HG02885 (cell line): ENCODE data around the gene SLAMF1.
"Not testable (repeated sequence)": the region's sequence is repeated elsewhere in the genome, so short reads cannot be mapped to it uniquely, and the experiment has no call there.

ENCODE experiments used
- ATAC-seq: cut with Tn5 transposase; IDR thresholded peaks from one replicate; pipeline ENCODE4 v1.9.1; 2021; ENCODE audit warnings: mild to moderate bottlenecking; ENCODE audit not compliant: unreplicated experiment, poor library complexity

Gene SLAMF1

DNA sequence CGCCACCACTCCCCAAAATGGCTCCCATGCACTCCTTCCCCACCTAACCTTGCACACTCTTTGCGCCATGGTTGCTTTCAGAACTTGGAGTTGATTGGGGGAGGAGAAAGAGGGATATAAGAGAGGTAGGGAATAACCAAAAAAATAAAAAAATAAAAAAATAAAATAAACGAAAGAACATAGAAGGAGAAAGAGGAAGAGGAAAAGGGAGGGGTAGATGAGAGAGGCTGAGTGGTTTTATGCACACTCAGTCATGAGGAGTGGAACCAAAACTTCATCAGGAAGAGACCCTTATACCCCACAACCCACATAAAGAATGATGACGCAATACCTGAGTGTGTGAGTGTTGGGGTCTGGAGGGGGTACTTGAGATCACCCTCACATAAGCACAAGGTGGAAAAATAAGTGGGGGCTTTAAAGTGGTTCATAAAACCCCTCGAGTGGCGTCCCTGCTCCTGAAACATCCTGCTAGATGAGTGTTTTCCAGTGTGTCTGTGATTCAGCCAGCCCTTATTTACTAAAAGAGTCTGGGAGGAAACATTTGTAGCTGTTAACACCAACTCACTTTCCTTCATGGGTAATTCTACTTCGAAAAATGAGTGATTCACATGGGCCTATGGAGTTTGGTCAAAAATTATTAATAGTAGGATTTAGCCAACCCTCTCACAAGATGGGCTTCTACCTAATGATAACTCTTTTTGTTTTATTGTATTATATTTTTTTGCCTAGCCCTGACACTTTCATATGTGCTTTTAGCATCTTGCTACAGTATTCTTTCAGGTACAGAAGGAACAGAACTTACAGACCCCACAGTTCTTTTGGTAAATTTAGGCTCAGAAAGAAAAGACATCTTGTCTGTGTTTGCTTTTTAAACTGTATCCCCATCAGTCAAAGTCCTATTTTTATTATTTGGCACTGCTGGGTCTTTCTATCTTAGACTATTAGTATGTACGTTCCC, 5.2 kb downstream of the SLAMF1 start:
- ATAC-seq, result peak; percentile 36

DNA sequence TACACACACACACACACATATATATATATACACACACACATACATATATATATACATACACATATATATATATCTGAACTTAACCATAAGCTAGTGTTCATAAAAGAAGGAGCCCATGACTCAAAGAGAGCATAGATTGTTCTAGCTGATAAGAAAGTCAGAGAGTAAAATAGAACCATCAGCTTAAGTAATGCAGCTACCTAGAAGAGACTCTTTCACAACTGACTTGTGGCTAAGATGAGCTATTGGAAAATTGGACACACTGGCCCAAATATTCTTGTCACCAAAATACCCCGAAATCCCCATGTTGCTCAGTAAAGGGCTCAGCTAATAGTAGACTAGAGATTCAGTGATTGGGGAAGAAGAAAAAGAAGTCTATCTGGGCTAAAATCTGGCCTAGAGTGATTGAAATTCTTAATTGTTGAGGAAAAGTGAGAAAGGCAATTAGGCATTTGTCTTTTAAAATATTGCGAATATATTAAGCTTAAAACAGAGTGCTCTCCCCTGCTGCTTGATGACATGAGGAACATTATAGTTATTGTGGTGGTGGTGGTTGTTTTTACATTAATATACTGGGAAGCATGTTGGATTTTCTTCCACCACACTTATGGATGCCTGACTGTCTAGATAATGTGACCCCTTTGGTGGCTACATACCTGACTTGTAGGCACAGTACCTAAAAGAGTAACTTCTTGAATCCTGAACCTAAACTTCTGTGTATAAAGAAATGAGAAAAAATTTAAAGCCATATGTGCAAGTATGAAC, 6.3 kb downstream of the SLAMF1 start:
- no peak for ATAC-seq

DNA sequence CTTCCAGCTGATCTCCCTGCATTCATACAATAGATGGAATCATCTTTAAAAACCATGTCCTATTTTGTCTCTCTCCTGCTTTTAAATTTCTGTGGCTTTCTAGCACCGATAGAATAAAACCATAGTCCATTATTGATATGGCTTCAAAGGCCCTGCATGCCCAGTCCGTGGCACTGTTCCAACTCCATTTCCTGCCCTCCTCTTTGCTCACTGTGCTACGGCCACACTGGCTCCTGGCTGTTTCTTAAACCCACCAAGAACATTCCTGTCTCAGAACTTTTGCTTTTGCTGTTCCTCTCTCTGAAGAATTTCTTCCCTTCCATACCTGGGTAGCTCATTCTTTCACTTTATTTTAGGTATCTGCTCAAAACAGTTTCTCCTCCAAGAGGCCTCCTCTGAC, 7.2 kb downstream of the SLAMF1 start:
- ATAC-seq, result no peak

DNA sequence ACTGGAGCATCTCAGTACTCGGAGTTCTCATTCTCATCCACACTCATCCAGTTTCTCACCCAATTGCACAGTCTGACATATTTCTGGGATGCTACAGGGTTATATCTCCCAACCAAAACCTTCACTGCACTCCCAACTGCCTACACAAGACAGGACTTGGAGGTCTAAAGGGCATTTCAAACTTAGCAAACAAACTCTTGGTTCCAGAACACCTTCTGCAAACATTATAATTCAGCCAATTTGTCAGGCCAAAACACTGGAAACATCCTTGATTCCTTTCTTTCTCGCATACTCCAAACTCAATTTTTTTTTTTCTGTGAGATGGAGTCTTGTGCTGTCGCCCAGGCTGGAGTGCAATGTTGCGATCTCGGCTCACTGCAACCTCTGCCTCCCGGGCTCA, 7.9 kb downstream of the SLAMF1 start:
- ATAC-seq, result no peak

DNA sequence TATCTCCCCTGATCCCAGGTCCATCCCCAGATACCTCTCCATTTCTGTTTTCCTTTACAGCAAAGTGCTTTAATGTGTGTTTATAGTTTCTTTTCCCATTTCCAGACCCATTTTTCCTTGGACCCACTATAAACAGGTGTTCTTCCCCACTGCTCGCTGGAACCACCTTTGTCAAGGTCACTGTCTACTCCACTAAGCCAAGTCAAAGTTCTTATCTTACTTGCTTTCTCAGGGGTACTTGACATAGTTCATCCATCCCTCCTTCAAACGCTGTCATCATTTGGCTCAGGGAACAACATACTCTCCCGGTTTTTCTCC, 8.3 kb downstream of the SLAMF1 start:
- ATAC-seq, result no peak

DNA sequence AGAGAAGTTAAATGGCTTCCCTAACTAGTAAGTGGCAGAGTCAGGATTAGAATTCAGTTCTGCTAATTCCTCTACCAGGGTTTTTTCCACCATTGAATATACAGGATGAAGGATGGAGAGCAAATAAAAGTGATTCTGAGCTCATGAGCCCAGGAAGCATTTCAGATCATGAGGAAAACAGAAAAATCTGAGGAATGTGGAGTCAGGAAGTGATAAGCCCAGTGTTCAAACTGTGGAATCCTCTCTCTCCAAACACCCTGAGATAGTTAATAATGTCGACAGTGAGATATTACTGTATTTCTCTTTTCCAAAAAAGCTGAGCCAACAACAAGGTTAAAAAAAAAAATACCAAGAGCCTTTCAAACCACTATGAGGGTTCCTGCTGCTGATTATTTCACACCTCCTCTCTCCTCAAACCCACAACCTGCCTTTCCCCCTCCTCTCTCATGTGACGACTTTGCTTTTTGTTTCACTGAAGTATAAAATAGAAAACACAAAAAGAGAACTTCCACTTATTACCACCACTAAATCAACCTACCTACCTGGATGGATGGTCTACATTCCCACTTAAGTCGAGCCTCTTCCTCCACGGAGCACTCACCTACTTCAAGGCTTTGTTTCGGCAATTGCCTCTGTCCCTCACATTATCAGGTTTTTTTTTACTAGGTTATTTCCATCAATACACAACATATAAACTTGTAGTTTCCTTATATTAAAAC, 8.9 kb downstream of the SLAMF1 start:
- ATAC-seq, result peak; percentile 41

DNA sequence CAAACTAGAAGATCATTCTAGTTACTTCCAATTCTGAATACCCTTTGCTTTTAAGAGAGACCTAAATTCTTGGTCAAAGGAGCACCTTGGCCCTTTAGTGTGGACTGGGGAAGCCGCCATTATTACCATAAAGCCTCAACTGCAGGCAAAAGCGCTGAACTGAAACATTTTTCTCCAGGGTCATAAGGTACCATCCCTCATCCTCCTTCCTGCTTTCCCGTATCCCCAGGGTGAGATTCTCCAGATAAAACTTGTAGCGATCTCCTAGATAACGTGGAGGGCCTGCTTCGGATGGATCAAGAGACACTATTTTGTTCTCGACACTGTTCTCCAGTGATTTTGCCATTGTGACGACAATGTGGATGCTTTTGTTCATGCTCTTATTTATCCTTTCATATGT, 9.8 kb downstream of the SLAMF1 start:
- ATAC-seq, result no peak

DNA sequence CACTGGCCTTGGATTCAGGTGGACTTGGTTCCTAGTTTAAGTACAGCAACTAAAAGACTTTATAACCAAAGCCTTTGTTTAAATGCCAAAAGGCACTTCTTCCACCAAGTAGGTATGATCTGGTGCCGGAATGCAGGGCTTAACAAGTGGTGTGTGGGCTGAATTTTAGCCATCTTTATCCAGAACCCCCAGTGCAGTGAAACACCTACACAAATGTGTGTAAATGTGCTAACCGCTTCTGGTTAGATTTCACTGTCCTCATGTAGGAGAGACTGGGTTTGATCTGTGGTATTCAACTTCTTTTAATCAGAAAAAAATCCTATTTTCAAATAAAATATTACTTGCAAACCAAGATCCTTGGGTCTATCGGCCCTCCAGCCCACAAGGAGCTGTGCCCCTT, 10.3 kb downstream of the SLAMF1 start:
- ATAC-seq, result no peak

DNA sequence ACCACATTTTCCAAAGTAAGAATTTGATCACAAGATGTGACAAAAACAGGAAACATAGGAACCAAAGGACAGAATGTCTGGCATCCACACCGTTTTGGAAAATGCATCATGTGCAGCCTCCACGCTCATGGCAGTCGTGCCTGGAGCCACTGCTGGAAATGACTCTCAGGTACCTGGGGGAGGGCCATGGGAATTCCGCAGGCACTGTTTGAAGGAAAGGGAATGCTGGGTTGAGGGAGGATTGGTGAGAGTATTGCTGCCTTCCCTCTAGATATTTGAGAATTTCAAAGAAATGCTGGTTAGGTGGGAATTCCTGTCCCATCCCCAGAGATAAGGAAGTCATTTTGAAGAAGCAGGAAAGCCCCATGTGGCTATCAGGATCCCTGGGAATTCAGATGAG, 10.8 kb downstream of the SLAMF1 start:
- ATAC-seq, result no peak

DNA sequence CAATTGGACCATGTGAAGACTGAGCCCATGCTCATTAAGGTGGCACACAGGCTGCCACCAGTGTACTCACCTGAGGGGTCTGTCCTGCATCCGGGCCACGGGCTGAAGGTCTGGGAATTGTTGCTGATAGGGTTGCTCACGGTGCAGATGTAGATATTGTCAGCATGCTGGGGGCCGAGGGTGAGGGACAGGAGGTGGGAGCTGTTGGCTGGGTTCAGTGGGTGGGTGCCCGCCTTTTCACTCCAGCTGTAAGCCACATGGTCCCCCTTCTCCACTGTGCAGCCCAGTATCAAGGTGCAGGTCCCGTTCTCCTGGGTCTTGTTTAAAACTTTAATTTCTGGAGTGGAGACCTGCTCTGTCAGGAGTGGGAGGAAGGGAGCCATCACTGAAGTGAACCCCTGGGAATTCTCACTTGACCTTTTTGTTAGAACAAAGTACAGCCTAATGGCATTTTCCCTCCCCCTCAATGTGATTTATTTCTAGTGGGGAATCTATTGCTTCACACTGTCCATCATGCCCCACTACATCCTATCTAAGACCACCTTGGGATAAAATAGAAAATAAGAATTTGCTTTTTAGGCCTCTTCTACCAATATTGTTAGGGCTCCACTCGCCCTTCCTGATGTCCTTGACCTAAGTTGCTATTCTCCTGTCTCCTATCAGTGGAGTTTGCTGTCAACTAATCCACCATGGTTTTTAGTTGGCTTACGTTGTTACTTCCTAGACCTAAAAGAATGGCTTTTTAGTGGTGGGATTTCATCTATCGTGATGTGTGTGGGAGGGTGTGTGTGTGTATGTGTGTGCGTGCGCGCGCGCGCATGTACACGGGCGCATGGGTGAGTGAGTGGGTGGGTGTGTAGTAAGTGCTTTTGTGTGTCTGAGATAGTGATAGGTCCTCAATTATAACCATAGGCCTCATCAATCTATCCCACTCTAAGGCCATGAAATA, 12.0 kb downstream of the SLAMF1 start:
- ATAC-seq, result no peak

DNA sequence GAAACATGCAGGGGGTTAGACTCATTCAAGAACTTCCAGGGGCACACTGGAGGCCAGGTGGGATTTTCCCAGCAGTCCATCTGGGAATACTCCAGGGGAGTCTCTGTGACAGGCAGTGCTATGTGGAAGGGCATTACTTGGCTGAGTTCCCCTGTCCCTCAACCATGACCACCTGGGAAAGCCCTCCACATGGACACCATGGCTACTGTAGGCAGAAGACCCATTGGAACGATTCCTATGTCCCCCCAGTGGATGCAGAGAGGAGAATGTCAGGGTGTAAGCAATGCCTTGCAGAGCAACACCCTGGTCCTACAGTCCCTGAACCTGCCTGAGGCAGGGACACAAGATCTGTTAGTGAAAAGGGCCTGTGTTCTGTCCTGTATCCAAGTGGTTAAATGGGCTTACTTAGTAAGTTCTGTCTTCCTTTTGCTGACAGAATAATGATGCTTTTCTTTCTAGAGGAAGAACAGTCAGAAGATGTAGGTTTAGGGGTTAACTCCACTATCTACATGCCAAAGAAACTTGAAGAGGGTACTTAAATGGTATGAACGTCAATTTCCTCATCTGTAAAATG, 13.4 kb downstream of the SLAMF1 start:
- no peak for ATAC-seq

DNA sequence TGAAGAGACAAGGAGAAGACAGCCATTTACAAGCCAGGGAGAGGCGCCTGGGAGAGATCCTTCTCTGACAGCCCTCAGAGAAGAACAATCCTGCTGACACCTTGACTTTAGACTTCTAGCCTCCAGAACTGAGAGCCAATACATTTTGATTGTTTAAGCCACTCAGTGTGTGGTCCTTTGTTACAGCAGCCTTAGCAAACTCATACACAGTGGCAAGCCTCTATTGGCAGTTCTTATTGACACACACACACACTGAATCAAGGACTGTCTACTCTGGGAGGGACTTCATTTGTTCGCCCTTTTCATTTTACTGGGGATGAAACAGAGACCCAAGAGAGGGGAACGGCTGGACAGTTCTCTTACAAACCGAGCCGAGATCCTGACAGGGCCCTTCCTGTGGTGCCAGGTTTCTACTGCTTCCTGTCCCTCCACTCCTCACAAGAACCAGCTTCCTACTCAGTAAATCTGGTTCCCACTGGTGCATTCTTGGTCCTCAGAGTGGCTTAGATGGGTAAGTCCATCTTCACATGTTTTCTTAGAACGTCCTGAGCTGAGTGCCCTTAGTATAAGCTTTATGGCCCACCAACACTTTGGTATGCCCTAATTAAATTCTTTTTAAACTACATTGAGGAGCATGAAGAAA, 14.7 kb downstream of the SLAMF1 start:
- no peak for ATAC-seq

DNA sequence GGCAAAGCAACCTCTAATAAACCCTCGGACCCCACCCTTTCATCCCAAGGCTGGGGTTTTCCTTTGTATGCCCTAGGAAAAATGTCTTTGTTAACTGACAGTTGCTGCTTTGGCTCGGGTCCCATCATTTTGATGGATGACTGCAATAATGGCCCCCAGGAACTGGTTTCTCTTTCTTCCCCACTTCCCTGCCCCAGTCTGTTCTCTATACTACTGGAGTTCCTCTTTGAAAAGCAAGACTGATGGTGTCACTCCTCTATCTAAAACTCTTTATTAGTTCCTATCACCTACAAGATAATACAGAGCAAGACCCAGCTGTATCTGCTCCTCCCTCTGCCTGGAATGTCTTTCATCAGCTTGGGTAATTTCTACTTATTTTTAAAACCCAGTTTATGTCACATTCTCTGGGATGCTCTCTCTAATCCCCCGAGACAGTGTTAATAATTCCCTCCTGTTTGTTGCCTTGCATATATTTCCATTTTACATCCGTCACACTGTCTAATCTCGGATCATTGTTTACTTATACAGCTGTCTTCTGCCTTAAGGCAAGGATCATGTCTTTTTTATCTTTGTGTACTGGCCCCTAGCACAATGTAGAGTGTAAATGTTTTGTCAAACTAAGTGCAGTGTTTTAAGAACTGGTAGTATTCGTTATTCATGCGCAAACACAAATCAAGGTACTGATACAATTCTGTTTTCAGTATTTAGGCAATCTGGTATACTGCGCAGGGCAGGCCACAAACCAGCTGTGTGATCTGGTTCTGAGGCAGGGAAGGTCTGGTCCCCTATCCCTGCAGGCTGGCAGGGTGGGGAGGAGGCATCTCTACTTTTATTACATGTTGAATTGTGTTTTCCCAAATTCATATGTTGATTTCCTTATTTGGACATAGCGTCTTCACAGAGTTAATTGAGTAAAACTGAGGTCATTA, 16.1 kb downstream of the SLAMF1 start:
- ATAC-seq, result no peak

DNA sequence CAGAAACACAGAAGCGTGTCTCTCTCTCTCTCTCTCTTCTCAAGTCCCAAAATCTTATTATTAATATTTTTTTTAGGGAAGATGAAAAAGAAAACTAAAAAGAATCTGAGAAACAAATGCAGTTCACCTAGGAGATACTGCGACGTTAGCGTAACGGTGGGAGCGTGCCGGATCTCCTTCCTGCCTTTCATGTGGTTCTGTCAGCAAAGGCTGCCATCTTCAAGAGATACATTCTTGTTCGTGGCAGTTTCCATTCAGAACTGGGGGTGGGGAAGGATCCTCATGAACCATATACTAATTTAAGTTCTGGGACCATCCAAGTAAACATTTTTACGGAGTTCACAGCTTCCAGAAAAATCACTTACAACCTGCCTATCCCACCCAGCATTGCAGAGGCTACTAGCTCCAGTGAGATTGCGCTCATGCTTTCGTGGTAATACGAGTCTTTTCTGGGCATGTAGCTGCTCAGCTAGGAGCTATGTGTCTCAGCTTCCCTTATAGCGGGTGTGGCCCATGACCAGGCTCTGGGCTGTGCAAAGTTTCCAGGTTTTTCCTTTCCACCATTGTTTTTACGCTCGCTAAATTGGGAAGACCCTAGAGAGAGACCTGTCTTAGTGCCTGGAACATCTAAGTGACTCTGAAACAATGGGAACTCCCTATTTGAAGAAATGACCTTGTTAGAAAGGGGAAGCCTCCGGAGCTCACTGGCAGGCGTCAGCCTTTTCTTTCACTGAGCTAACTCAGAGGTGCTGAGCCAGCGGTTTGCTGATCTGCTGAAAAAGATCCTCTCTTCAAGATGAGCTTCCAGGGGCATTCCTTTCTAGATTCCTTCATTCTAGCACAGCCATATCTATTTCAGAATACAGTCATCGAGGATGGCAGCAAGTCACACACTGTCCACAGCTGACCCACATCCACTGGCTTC, 17.3 kb downstream of the SLAMF1 start:
- ATAC-seq, result no peak

DNA sequence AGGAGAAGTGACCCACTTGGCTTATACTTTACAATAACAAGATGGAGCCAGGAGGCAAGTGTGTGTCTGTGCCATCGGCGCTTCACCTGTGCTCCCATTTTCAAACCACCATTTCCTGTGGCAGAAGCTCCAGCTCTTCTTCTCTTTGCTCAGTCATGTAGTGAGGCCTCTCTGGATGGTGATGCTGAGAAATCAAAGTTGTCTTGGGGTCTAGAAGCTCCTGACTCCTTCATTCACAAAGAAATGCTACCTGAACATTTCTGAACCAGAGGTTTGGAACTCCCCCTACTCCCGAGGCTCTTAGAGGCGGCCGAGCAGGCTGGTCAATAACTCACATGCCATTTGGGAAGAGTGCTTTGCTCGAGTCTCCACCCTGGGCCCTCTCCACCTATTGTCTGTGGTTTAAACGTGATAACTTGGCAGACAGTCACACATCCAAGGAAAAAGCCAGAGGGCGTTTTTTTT, 18.0 kb downstream of the SLAMF1 start:
- no peak for ATAC-seq

DNA sequence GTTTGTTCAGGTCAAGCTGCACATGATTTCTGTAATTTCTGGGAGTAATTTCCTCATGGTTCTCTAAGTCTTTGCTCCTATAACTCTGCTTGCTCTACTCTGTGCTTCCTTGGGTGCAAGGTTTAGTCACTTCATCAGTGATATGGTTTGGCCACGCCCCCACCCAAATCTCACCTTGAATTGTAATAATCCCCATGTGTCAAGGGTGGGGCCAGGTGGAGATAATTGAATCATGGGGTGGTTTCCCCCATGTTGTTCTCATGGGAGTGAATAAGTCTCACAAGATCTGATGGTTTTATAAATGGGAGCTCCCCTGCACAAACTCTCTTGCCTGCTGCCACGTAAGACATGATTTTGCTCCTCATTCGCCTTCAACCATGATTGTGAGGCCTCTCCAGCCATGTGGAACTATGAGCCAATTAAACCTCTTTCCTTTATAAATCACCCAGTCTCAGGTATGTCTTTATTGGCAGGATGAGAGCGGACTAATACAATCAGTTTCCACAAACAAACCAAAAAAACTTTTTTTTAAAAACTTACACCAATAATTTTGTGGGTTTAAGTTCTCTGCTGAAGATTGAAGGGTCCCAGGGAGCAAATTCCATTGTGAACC, 19.1 kb downstream of the SLAMF1 start:
- not testable (repeated sequence) for ATAC-seq
